LHCN-M2 (cell line): ENCODE data around the gene PHIP. TPM values are rescaled to one million over a fixed set of nuclear protein-coding genes. Genes with fewer than 3 reads are reported as not detected.
"Not testable (repeated sequence)": the region's sequence is repeated elsewhere in the genome, so short reads cannot be mapped to it uniquely, and the experiment has no call there.

Experiments
- DNase-seq: peaks from one replicate; pipeline ENCODE4 v3.0.0-alpha.2; 2012; ENCODE audit warnings: low read depth
- total RNA-seq: library from RNA; depleted of rRNA; stranded (reverse); fragments of >200 nt; gene quantifications from 2 replicates; pipeline ENCODE4 v1.2.3, GENCODE V29; 2014; rRNA removed

PHIP gene
- total RNA-seq, 1 experiment from 2014 or later, result 23.7 TPM

DNA sequence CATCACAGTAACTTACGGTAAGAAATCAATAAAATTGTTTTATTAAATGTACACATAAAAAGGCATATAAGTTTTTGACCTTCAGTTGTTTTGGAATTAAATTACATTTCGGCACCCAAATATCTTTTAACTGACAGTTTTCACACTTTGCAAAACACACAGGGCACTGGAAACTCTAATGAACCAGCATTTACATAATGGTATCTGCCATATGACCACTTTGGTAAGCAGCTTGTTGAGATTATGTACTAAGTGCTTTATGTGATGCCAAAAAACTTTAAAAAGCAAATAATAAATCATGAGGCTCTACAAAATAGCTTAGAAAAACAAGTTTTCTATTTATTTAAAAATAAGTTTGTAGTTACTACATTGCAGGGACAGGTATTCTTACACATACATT is 142.5 kb downstream of the PHIP start:
- DNase-seq, result no peak

DNA sequence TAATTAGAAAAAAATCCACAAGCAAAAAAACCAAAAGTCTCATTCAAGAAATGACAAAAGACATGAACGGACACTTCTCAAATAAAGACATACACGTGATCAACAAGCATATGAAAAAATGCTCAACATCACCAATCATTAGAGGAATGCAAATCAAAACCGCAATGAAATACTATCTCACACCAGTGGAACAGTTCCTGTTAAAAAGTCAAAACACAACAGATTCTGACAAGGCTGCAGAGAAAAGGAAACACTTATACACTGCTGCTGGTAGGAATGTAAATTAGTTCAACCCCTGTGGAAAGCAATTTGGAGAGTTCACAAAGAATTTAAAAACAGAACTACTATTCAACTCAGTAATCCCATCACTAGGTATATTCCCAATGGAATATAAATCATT is 152.7 kb downstream of the PHIP start:
- DNase-seq, result no peak

DNA sequence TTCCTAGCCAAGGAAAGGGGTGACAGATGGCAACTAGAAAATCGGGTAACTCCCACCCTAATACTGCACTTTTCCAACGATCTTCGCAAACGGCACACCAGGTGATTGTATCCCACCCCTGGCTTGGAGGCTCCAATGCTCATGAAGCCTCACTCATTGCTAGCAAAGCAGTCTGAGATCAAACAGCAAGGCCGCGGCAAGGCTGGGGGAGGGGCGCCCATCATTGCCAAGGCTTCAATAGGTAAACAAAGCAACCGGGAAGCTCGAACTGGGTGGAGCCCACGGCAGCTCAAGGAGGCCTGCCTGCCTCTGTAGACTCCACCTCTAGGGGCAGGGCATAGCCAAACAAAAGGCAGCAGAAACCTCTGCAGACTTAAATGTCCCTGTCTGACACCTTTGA is 156.9 kb downstream of the PHIP start:
- DNase-seq, result not testable (repeated sequence)

DNA sequence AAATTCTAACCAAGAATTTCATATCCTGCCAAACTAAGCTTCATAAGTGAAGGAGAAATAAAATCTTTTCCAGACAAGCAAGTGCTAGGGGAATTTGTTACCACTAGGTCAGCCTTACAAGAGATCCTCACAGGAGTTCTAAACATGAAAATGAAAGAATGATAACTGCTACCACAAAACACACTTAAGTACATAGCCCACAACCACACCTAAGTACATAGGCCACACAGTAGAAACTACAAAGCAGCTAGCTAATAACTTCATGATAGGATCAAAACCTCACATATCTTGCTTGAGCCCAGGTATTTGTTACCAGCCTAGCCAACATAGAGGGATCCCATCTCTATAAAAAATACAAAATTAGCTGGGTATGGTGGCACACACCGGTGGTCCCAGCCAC is 160.3 kb downstream of the PHIP start:
- DNase-seq, result no peak

DNA sequence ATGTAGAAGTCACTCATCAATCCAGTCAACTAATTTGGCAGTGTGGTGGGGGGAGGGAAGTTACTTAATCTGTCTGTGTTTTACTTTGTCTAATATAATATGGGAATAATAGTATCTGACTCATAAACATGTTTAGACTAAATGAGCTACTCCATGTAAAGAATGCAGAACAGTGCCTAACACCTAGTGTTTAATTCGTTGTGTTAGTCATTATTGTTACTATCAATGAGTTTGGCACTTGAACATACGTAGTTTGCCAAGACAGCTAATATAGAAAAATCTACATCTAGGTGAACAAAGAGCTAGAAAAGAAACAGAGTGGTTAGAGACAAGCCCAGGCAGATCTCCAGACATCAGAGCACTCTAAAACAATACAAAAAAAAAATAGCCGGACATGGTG is 161.6 kb downstream of the PHIP start:
- DNase-seq, result no peak

DNA sequence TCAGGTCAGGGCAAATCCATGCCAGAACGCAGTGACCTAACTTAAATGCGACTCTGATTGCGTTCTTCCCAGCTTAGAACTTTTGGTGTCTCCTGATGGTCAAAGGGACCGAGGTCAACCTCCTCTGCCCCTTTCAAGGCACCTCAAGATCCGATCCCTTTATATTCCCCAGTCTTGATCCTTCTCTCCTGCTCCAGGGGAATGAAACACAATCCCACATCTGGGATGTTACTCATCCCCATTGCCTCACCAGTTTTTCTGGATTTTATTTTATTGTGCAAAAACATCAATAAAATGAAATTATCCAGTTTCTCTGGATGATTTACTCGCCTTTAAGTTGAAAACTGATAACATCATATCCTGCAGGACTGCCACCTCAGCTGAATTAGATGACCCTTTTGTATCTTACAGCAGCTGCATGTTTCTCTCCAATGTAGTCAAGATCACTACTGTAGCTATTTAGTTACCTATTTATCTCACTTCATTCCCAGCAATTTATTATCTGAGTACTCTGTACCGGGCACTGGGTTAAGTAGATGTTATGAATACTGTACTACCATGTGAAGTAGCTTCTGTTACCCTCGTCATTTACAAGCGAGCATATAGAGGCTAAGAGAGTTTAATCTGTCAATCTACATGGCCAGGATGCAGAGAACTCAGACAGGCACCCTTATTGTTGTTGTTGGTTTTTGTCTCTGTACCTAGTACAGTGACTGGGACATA is 166.7 kb downstream of the PHIP start:
- no peak for DNase-seq

DNA sequence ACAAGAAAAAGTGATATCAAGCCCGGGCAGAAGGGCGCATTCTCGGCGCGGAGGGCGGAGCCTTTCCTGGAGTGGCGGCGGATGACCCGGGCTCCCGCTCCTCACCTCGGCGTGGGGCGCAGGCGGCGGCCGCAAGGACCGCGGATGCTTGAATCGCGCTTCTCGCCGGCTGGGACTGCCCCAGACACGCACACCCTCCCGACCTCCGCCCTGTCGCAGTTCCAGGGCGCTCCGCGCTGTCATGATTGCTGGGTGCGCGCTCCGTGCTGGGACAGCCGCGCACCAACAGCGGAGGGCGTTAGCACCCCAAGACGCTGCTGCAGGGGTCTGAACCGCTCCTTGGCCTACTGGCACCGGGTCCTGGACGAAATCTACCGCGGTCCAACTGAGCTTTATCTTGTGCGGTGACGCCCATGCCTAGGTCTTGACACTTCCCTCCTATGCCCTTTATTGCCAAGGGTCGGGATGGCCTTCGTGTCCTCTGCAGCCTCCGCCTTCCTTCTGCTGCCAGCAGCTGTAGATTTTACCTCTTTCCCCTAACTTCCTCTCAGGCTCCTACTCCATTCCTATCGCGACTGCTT is 167.4 kb downstream of the PHIP start:
- DNase-seq, result no peak

DNA sequence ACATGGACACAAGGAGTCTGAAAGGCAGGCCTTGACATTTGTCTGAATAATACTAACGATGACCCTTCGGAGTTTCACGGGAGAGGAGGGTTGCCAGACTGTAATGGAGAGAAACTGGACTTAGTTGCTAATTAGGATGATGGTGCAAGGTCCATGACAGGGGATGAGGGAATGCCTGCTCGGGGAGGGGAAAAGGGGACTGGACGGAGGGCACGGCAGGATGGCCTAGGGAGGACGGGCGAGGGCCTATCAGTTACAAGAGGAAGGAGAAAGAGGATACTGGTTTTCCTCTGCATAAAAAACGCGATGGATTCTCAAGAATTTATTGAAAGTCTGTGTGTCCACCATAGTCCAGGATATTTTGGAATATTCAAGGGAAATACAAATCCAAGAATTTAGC is 168.0 kb downstream of the PHIP start:
- DNase-seq, result no peak

DNA sequence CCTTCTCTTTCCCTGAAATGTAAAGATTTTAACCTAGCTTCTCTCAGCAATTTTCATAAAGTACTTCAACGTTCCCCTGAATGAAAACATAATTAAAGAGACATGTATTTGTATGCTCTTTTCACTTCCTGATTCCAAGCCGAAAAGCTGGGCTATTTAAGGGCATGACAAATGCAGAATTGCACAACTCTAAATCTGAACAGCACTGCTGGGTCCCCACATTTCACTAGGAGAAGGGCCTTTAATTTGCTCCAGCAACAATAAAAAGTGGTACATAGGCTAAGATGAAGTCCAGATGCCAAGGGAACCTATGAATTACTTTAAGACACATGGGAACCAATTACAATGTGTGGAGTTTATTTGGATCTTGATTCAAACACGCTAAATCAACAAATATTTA is 168.7 kb downstream of the PHIP start:
- peak; percentile 46 for DNase-seq

DNA sequence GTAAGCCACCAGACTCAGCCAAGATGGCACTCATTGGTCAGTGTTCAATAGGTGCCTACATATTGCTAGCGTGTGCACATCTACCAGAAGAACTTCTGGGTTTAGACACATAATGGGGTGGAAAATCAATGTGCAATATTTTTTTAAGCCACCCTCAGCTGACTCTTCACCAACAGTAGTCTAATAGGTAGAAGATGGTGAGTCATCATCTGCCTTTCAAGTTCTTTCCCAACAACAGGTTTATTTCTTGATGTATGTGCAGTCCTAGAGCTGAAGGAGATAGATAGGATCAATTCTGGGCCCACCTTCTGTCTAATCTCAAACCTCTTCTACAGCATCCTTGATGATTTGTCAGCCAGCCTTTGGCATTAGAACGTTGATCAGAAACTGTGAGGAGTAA is 169.4 kb downstream of the PHIP start:
- DNase-seq, result no peak

DNA sequence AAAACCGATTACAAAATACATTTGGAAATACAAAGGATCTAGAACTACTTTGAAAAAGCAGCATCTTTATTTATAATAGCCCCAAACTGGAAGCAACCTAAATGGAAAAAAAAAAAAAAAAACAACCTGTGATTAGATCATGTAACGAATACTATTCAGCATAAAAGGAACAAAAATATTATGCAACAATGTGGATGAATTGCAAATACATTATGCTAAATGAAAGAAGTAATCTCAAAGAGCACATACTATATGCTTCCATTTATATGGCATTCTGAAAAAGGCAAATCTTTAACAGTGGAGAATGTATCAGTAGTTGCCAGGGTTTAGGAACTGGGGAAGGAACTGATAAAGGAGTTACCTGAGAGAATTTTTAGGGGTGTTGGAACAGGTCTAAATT is 181.8 kb downstream of the PHIP start:
- DNase-seq, result no peak

DNA sequence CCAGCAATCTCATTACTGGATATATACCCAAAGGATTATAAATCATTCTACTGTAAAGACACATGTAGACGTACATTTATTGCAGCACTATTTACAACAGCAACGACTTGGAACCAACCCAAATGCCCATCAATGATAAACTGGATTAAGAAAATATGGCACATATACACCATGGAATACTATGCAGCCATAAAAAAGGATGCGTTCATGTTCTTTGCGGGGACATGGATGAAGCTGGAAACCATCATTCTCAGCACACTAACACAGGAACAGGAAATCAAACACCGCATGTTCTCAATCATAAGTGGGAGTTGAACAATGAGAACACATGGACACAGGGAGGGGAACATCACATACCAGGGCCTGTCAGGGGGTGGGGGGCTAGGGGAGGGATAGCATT is 188.2 kb downstream of the PHIP start:
- DNase-seq, result not testable (repeated sequence)

Other genes starting within 250 kb of the PHIP start
- 3.4 and 4.0 TPM in 2 replicates for gene IRAK1BP1, start 210.7 kb downstream of the PHIP start, total RNA-seq
- gene HMGN3, start 156.4 kb upstream of the PHIP start, total RNA-seq, result 67.8 and 80.7 TPM in 2 replicates